Tibial artery (tissue), 4 donors: ENCODE data around the gene LMLN.
"Not testable (repeated sequence)": the region's sequence is repeated elsewhere in the genome, so short reads cannot be mapped to it uniquely, and the experiment has no call there.

Experiments used
- DNase-seq, 2 donors: peaks; one replicate each; pipeline ENCODE4 v3.0.0-alpha.2; 2019
- H3K27ac ChIP-seq, 2 donors: fragments of 200-600 bp; sonication (generic) in 1 of 2; 1 replicate in 1 of 2; 2 replicates in 1 of 2; pipeline ENCODE4 v1.5.1; 2018 to 2019; ENCODE audit warnings: mild to moderate bottlenecking in 1 of 2
- H3K27me3 ChIP-seq, 2 donors: fragments of 200-600 bp; sonication (generic) in 1 of 2; one replicate each; pipeline versions ENCODE4 v1.5.1 to v1.6.0; 2016 to 2019
- H3K36me3 ChIP-seq, 3 donors: fragments of 200-600 bp; sonication (generic) in 2 of 3; one replicate each; pipeline ENCODE4 v1.5.1; 2016 to 2019; ENCODE audit warnings: mild to moderate bottlenecking in 2 of 3
- H3K4me1 ChIP-seq, 4 donors: fragments of 200-600 bp; sonication (generic) in 2 of 4; 1 replicate in 3 of 4; 2 replicates in 1 of 4; pipeline ENCODE4 v1.5.1; 2016 to 2019
- H3K4me3 ChIP-seq, 2 donors: fragments of 200-600 bp; sonication (generic) in 1 of 2; 1 replicate in 1 of 2; 2 replicates in 1 of 2; pipeline ENCODE4 v1.5.1; 2018 to 2019; ENCODE audit warnings: mild to moderate bottlenecking in 2 of 2
- H3K9me3 ChIP-seq, 3 donors: fragments of 200-600 bp; sonication (generic) in 1 of 3; one replicate each; pipeline ENCODE4 v1.5.1; 2016 to 2019
- intact Hi-C: fragments of 100-400 bp; cut with DNase I; formaldehyde crosslinking; loops from one replicate; pipeline ENCODE4 v1.15.0; 2023; ENCODE audit warnings: low total_unique reads
- TF ChIP-seq, protein P1 (sequence below), 2 experiments: fragments of 200-600 bp in 1 of 2; fragments of 450-650 bp in 1 of 2; IDR thresholded peaks; one replicate each; pipeline ENCODE4 v1.5.1; 2017 to 2019; ENCODE audit warnings: antibody characterized with exemption in 2 of 2, mild to moderate bottlenecking in 1 of 2, moderate library complexity in 1 of 2

The LMLN gene, protein sequence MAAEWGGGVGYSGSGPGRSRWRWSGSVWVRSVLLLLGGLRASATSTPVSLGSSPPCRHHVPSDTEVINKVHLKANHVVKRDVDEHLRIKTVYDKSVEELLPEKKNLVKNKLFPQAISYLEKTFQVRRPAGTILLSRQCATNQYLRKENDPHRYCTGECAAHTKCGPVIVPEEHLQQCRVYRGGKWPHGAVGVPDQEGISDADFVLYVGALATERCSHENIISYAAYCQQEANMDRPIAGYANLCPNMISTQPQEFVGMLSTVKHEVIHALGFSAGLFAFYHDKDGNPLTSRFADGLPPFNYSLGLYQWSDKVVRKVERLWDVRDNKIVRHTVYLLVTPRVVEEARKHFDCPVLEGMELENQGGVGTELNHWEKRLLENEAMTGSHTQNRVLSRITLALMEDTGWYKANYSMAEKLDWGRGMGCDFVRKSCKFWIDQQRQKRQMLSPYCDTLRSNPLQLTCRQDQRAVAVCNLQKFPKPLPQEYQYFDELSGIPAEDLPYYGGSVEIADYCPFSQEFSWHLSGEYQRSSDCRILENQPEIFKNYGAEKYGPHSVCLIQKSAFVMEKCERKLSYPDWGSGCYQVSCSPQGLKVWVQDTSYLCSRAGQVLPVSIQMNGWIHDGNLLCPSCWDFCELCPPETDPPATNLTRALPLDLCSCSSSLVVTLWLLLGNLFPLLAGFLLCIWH

DNA sequence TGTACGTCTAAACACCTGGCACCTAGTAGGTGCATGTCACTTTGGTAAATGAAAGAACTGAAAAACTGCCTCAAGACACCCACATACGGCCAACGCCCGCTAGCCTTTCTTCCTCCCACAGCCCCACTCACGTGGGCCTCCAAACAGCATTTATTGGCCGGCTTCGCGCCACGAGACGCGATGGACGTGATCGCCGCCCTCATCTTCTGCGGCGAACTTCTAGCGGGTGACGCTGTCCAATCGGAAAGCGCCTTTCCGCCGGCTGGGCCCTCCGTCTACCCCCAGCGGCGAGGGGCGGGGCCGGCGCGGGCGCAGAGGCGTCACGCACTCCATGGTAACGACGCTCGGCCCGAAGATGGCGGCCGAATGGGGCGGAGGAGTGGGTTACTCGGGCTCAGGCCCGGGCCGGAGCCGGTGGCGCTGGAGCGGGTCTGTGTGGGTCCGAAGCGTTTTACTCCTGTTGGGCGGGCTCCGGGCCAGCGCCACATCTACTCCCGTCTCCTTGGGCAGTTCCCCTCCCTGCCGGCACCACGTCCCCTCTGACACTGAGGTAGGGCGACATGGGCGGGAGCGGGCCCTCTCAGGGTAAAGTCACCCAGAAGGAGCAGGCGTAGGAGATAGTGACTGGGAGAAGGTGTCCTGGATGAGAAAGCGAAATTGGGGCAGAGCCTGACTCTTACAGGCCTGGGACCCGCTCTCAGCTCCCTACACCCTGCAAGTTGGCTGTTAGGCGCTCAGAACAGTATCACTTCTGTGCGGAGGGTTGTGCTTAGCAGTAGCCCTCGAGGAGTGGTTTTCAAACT is at the start of gene LMLN:
Gene LMLN (plus strand): TSS at position 327 of the 803 bp plus-strand sequence. CDS start 29 bp downstream, at position 356.
- Histone ChIP-seq H3K36me3 (peaks cover 10 to 25% (median 16%) of the 10 kb centered on the region in 3 donors), H3K9me3 (no peaks in the 10 kb centered on the region), H3K4me3 (peak within 1 kb of the TSS; percentile 70 to 90), H3K27me3 (no peaks in the 10 kb centered on the region), H3K4me1 (peaks cover 0 to 20% (median 13%) of the 10 kb centered on the region in 4 donors), H3K27ac (peak within 1 kb of the TSS; percentile 66 to 73)
- peak; percentile 95 to 97 for DNase-seq
- intact Hi-C loops = loop anchor here (1.0 kb wide), 1 partner anchor 10 kb away; the partner anchor contains the start of gene RPL35A
- TF ChIP-seq, protein P1, sequence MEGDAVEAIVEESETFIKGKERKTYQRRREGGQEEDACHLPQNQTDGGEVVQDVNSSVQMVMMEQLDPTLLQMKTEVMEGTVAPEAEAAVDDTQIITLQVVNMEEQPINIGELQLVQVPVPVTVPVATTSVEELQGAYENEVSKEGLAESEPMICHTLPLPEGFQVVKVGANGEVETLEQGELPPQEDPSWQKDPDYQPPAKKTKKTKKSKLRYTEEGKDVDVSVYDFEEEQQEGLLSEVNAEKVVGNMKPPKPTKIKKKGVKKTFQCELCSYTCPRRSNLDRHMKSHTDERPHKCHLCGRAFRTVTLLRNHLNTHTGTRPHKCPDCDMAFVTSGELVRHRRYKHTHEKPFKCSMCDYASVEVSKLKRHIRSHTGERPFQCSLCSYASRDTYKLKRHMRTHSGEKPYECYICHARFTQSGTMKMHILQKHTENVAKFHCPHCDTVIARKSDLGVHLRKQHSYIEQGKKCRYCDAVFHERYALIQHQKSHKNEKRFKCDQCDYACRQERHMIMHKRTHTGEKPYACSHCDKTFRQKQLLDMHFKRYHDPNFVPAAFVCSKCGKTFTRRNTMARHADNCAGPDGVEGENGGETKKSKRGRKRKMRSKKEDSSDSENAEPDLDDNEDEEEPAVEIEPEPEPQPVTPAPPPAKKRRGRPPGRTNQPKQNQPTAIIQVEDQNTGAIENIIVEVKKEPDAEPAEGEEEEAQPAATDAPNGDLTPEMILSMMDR (IDR thresholded peaks at IDR 0.05) = no peak

DNA sequence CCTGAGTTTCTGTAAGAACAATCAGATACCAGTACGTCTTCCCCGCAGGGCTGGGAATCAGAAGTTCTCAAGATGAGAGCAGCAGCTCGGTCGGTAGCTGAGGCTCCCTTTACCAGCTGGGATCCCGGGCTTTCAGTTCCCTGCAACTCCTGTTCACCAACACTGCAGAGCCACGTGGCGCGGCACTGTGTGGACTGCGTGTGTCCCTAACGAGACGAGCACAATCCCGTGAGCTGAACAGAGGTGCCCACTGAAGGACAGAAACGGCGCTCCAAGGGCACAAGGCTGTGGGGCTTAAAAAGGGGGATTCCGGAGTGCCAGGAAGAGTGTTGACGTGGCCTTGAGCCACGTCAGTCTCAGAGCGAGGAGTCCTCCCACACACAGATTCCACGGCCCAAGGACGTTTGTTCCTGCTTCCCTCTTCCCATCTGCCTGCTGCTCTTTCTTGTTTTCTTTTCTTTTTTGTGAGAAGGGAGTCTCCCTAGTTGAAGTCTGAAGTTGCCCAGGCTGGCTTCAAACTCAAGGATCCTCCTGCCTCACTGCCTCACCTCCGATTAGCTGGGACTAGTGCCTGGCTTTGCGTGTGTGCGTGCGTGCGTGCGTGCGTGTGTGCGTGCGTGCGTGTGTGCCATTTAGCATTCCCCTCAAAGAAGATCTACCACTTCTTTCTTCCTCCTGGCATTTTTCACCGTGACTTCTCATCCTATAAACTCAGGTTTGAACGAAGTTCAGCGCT is 47.1 kb upstream of the LMLN start:
- Histone ChIP-seq H3K9me3 (no peaks in the 10 kb centered on the region), H3K27me3 (no peaks in the 10 kb centered on the region), H3K36me3 (peaks cover 0 to 5% (median 4%) of the 10 kb centered on the region in 3 donors), H3K4me3 (no peak overlapping the region), H3K27ac (no peak overlapping the region), H3K4me1 (no peaks in the 10 kb centered on the region)
- TF ChIP-seq, protein P1 (IDR thresholded peaks at IDR 0.05) = no peak
- intact Hi-C loops = no loop called here
- DNase-seq = no peak

DNA sequence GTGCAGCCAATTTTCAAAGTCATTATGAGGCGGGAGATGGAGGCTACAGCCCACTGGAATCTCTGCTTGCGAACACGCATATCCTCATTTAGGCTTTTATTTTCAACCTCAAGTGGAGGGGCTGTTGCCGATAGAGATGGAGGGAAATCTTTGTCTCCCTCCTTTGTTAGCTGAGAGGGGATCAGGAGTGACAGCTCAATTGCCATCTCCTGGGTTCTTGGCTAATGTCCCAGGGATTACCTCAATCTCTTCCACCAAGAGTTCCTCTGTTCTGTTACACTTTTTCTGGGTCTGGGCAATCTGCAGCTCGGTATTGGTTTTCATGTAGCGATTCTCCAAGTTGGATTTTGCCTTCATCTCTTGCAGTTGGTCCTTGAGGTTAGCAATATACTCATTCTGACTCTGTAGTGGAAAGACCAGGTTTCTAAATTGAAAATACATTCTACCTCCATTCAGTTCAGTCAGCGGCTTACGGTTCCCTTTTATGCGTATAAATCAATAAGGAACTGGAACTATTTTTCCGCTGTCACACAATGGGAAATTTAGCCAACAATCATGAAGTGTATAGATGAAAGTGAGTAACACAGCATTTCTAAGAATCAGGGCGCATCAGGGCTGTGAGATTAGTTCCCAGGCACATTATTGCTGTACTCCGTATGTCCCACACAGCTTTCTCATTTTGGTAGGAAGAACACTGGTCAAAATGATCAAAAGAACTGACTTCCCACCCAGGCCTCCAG is 46.2 kb upstream of the LMLN start:
- TF ChIP-seq, protein P1 (IDR thresholded peaks at IDR 0.05) = no peak
- peaks cover 0 to 5% (median 4%) of the 10 kb centered on the region in 3 donors for H3K36me3 ChIP-seq
- H3K27ac ChIP-seq = no peak overlapping the region
- no peak for DNase-seq
- no peaks in the 10 kb centered on the region for H3K27me3 ChIP-seq
- H3K9me3 ChIP-seq = no peaks in the 10 kb centered on the region
- H3K4me1 ChIP-seq = no peaks in the 10 kb centered on the region
- intact Hi-C loops = no loop called here
- H3K4me3 ChIP-seq = no peak overlapping the region

DNA sequence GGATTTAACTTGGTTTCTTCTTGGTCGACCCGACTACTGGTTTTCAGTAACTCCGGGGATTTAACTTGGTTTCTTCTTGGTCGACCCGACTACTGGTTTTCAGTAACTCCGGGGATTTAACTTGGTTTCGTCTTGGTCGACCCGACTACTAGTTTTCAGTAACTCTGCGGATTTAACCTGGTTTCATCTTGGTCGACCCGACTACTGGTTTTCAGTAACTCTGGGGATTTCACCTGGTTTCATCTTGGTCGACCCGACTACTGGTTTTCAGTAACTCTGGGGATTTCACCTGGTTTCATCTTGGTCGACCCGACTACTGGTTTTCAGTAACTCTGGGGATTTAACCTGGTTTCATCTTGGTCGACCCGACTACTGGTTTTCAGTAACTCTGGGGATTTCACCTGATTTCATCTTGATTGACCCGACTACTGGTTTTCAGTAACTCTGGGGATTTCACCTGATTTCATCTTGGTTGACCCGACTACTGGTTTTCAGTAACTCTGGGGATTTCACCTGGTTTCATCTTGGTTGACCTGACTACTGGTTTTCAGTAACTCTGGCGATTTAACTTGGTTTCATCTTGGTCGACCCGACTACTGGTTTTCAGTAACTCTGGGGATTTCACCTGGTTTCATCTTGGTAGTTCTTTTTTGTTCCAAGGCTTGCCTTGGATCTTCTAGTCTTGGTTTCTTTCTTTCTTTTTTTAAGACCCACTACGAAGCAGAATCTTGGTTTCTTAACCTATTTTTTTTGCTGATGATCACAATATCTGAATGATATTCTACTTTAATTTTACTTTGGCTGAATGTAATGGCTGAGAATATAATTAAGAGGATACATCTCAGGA is 38.4 kb upstream of the LMLN start:
- DNase-seq, intact Hi-C loops: not testable (repeated sequence)

DNA sequence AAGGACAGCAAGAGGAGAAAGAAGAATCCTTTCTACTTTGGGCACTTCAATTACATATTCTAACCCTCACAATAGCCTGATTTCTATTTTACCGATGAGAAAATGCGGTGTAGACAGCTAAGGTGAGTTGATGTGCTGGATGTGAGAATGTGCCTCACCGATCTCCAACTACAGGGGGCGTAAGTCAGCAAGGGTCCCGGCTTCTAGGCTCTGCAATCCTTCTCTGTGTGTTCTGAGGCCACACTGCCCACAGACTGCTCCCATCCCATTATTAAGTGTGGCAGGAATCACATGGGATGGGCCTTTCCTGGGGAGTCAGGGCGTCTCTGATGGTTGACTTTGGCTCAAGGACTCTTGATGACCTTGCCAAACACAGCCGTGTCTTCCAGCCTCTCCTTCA is 33.6 kb upstream of the LMLN start:
- no peaks in the 10 kb centered on the region for H3K4me1 ChIP-seq
- DNase-seq = no peak
- TF ChIP-seq, protein P1 (IDR thresholded peaks at IDR 0.05) = no peak
- H3K9me3 ChIP-seq = no peaks in the 10 kb centered on the region
- peaks cover 0 to 3% (median 0%) of the 10 kb centered on the region in 3 donors for H3K36me3 ChIP-seq
- no peak overlapping the region for H3K4me3 ChIP-seq
- intact Hi-C loops = no loop called here
- H3K27ac ChIP-seq = no peak overlapping the region
- no peaks in the 10 kb centered on the region for H3K27me3 ChIP-seq

More for the DNA sequence above, 38.4 kb upstream of the LMLN start:
- not testable (repeated sequence) for H3K27me3 ChIP-seq, H3K36me3 ChIP-seq, H3K4me3 ChIP-seq, H3K4me1 ChIP-seq, H3K27ac ChIP-seq, H3K9me3 ChIP-seq

DNA sequence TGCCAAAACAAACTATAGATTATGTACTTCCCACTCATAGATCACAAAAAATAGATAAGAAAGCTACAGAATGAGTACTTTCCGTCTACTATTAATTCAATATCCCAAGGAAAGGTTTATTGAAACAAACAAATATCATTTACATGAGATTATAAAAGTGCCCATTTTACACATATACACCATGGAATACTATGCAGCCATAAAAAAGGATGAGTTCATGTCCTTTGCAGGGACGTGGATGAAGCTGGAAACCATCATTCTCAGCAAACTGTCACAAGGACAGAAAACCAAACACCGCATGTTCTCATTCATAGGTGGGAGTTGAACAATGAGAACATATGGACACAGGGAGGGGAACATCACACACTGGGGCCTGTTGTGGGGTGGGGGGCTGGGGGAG is 32.4 kb upstream of the LMLN start:
- H3K36me3 ChIP-seq, H3K4me3 ChIP-seq, intact Hi-C loops, H3K9me3 ChIP-seq, DNase-seq, H3K4me1 ChIP-seq, H3K27ac ChIP-seq, H3K27me3 ChIP-seq: not testable (repeated sequence)
